Stimulated activated CD4-positive, alpha-beta T cell treated with anti-CD3 and anti-CD28 coated beads, TNF-alpha, amount 100 ng/mL, for 1 hour (primary cell): ENCODE measurements around the gene CPLX4.
A peak's percentile ranks its signal among the peaks of the same experiment; 100 is the strongest.

Experiments used
- DNase-seq, 3 donors: peaks; one replicate each; pipeline ENCODE4 v3.0.0-alpha.2; 2020; ENCODE audit warnings: low read depth in 3 of 3, low spot score in 1 of 3

CPLX4 gene

GRCh38 chr18:59308248-59308937 is 10.1 kb downstream of the CPLX4 start:
- peak in 2 of 3 donors; percentile 33 to 69 for DNase-seq

GRCh38 chr18:59306640-59307039 is 11.8 kb downstream of the CPLX4 start:
- no peak for DNase-seq

GRCh38 chr18:59305295-59305694 is 13.2 kb downstream of the CPLX4 start:
- no peak for DNase-seq

GRCh38 chr18:59303656-59304195 is 14.7 kb downstream of the CPLX4 start:
- no peak for DNase-seq

- no peak for DNase-seq
Measured at GRCh38 chr18:59303006-59303405, 15.4 kb downstream of the CPLX4 start.

- no peak for DNase-seq
Measured at GRCh38 chr18:59301929-59302328, 16.5 kb downstream of the CPLX4 start.

GRCh38 chr18:59300676-59301285 is 17.7 kb downstream of the CPLX4 start:
- no peak for DNase-seq

- DNase-seq, result no peak
Measured at GRCh38 chr18:59298871-59299270, 19.6 kb downstream of the CPLX4 start.

- DNase-seq, result no peak
Measured at GRCh38 chr18:59293317-59293716, 25.1 kb downstream of the CPLX4 start.

GRCh38 chr18:59286341-59286740 is 32.1 kb downstream of the CPLX4 start:
- DNase-seq, result no peak

GRCh38 chr18:59282341-59282740 is 36.1 kb downstream of the CPLX4 start:
- DNase-seq, result no peak

- no peak for DNase-seq
Measured at GRCh38 chr18:59279722-59280121, 38.7 kb downstream of the CPLX4 start.

- no peak for DNase-seq
Measured at GRCh38 chr18:59279193-59279592, 39.3 kb downstream of the CPLX4 start.

- DNase-seq, result no peak
Measured at GRCh38 chr18:59278793-59279192, 39.7 kb downstream of the CPLX4 start.

- no peak for DNase-seq
Measured at GRCh38 chr18:59276047-59276446, 42.4 kb downstream of the CPLX4 start.

GRCh38 chr18:59275406-59275949 is 43.0 kb downstream of the CPLX4 start:
- no peak for DNase-seq

- DNase-seq, result no peak
Measured at GRCh38 chr18:59274533-59274928, 43.9 kb downstream of the CPLX4 start.

GRCh38 chr18:59273759-59274532 is 44.5 kb downstream of the CPLX4 start:
- no peak for DNase-seq

GRCh38 chr18:59272891-59273758 is 45.3 kb downstream of the CPLX4 start, which contains the start of gene RAX:
Gene RAX, minus strand, starts transcription at chr18:59273454. Its CDS starts 248 bp downstream, at chr18:59273206.
- no peak for DNase-seq

- DNase-seq, result no peak
Measured at GRCh38 chr18:59272221-59272888, 46.1 kb downstream of the CPLX4 start.
